GM13977 (cell line): ENCODE results near the gene MN1.

ENCODE experiments used
- DNase-seq: peaks from one replicate; pipeline ENCODE4 v3.0.0; 2012; ENCODE audit warnings: low spot score
- CTCF ChIP-seq: IDR thresholded peaks from 2 replicates; pipeline ENCODE4 v1.5.1; 2012; ENCODE audit warnings: mild to moderate bottlenecking, control low read depth; ENCODE audit not compliant: insufficient read depth; ENCODE audit errors: extremely low read depth, missing control alignments
- in situ Hi-C: fragments of 300-500 bp; cut with MboI; formaldehyde crosslinking; loops from one replicate; pipeline ENCODE4 v1.12.0; 2022; ENCODE audit warnings: low sequenced_read_pairs, low pct_unique_long_range_greater_than_20kb, mixed read lengths, inconsistent platforms; ENCODE audit not compliant: unreplicated experiment

Gene MN1

GRCh38 chr22:27829620-27830019 is 28.1 kb upstream of the MN1 start:
- in situ Hi-C loops: no loop called here
- no peak for DNase-seq
- no peak for TF ChIP-seq CTCF

- in situ Hi-C loops: no loop called here
- TF ChIP-seq CTCF: no peak
- DNase-seq: no peak
These were observed 26.3 kb upstream of the MN1 start for GRCh38 chr22:27827604-27828587.

DNA sequence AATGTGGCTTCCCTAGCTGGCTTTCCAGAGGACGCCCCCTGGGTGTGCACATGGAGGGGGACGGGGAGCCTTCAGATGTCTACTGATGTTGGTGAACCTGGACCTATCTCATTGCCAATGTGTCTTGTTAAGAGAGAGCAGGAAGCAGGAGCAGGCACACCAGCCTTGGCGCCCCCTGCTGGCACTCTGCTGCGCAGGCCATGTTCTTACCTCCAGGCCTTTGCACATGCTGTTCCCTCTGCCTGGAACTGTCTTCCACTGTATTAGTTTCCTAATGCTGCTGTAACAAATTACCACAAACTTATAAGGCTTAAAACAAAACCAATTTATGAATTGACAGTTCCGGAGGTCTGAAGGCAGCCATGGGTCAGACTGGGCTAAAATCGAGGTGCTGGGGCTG is 23.6 kb upstream of the MN1 start:
- TF ChIP-seq CTCF: peak; percentile 36
- in situ Hi-C loops: no loop called here
- DNase-seq: no peak

GRCh38 chr22:27823221-27823620 is 21.7 kb upstream of the MN1 start:
- no peak for DNase-seq
- in situ Hi-C loops: no loop called here

GRCh38 chr22:27820896-27821866 is 19.6 kb upstream of the MN1 start:
- TF ChIP-seq CTCF: no peak
- DNase-seq: no peak
- in situ Hi-C loops: no loop called here

More at GRCh38 chr22:27823221-27823620, 21.7 kb upstream of the MN1 start:
- TF ChIP-seq CTCF: no peak

DNA sequence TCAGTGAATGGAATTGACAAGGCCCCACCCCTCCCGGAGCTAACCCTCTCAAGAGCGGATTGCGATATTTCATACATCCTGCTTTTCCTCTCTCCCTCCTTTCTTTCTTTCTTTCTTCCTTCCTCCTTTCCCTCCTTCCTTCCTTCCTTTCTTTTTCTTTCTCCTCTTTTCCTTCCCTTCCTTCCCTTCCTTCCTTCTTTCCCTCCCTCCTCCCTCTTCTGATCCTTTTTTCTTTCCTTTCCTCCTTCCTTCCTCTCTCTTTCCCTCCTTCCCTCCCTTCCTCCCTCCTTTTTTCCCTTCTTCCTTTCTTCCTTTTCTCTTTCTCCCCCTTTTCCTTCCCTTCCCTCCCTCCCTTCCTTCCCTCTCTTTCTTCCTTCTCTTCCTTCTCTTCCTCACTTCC is 15.0 kb upstream of the MN1 start:
- in situ Hi-C loops: no loop called here
- TF ChIP-seq CTCF: no peak

More for the DNA sequence above, 15.0 kb upstream of the MN1 start:
- no peak for DNase-seq
